Measurements from ENCODE around the gene EIF3B.
"Not testable (repeated sequence)": the region's sequence is repeated elsewhere in the genome, so short reads cannot be mapped to it uniquely, and the experiment has no call there.

EIF3B gene

DNA sequence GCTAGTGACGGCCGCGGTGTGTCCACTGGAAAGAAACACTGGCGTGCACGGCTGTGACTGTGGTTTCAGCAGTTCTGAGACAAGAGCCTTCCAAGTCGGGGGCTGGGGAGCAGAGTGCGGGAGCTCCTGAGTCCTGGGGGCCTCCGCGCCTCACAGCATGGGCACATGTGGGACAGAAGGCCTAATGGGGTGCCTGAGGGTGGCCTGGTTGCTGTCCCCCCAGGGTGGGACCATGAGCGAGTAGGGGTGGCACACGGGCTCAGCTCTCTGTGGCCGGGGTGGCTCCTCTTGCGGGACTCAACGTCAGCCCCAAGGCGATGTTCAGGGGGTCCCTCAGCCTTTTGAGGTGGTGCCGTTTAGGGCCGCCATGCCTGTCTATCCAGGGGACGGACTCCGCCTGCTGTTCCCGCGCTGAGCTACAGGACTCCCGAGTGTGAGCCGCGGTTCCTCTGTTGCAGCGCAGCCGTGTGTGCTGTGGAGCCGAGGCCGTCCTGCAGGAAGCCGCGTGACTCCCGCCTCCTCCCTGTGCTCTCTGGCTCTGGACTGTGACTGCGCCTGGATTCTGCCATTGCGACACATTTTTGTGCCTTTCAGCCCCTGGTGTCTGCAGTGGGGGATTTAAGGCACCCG, 25.3 kb downstream of the EIF3B start:
- H3K36me3 ChIP-seq (ENCODE audit: control insufficient read depth in 1 of 2, insufficient read depth in 2 of 2, low read length in 2 of 2) = peaks cover 39 to 71% of the 10 kb centered on the region in 2 donors
- no peak overlapping the region for H3K4me3 ChIP-seq (ENCODE audit: low read depth in 1 of 2, low read length in 2 of 2)
- H3K9me3 ChIP-seq (ENCODE audit: control insufficient read depth in 1 of 2, low read length in 2 of 2) = no peaks in the 10 kb centered on the region
- no peaks in the 10 kb centered on the region for H3K27me3 ChIP-seq (ENCODE audit: low read depth, low read length)
- no peak overlapping the region for H3K27ac ChIP-seq (ENCODE audit: low read length)
- H3K4me1 ChIP-seq (ENCODE audit: control insufficient read depth in 1 of 2, insufficient read depth in 2 of 2, low read length in 2 of 2) = no peaks in the 10 kb centered on the region

GRCh38 chr7:2380461-2380860, 25.8 kb downstream of the EIF3B start:
- peaks cover 34 to 66% of the 10 kb centered on the region in 2 donors for H3K36me3 ChIP-seq (ENCODE audit: control insufficient read depth in 1 of 2, insufficient read depth in 2 of 2, low read length in 2 of 2)

DNA sequence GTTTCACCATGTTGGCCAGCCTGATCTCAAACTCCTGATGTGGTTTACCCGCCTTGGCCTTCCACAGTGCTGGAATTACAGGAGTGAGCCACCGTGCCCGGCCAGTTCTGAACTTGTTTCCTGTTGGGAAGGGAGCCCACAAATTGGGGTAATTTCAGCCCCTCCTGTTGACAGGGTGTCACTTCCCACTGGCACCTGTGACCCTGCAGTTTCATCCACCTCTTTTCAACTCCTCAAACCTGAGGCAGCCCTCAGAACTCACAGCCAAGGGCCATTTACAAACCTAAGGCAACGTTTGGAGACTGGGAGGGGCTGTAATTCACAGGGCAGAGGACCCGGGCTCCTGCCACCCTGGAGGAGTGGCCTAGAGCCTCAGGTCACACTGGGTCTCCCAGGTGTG, 26.6 kb downstream of the EIF3B start:
- no peak overlapping the region for H3K27ac ChIP-seq (ENCODE audit: low read length)
- no peaks in the 10 kb centered on the region for H3K27me3 ChIP-seq (ENCODE audit: low read depth, low read length)
- peaks cover 26 to 58% of the 10 kb centered on the region in 2 donors for H3K36me3 ChIP-seq (ENCODE audit: control insufficient read depth in 1 of 2, insufficient read depth in 2 of 2, low read length in 2 of 2)
- H3K9me3 ChIP-seq (ENCODE audit: control insufficient read depth in 1 of 2, low read length in 2 of 2) = no peaks in the 10 kb centered on the region
- H3K4me1 ChIP-seq (ENCODE audit: control insufficient read depth in 1 of 2, insufficient read depth in 2 of 2, low read length in 2 of 2) = no peaks in the 10 kb centered on the region
- no peak overlapping the region for H3K4me3 ChIP-seq (ENCODE audit: low read depth in 1 of 2, low read length in 2 of 2)

More at GRCh38 chr7:2380461-2380860, 25.8 kb downstream of the EIF3B start:
- Histone ChIP-seq H3K4me1 (ENCODE audit: control insufficient read depth in 1 of 2, insufficient read depth in 2 of 2, low read length in 2 of 2) (no peaks in the 10 kb centered on the region), H3K27me3 (ENCODE audit: low read depth, low read length) (no peaks in the 10 kb centered on the region), H3K27ac (ENCODE audit: low read length) (no peak overlapping the region), H3K9me3 (ENCODE audit: control insufficient read depth in 1 of 2, low read length in 2 of 2) (no peaks in the 10 kb centered on the region), H3K4me3 (ENCODE audit: low read depth in 1 of 2, low read length in 2 of 2) (no peak overlapping the region)

GRCh38 chr7:2381881-2382509, 27.4 kb downstream of the EIF3B start:
- H3K27ac ChIP-seq (ENCODE audit: low read length) = no peak overlapping the region
- H3K36me3 ChIP-seq (ENCODE audit: control insufficient read depth in 1 of 2, insufficient read depth in 2 of 2, low read length in 2 of 2) = peaks cover 18 to 51% of the 10 kb centered on the region in 2 donors
- no peaks in the 10 kb centered on the region for H3K9me3 ChIP-seq (ENCODE audit: control insufficient read depth in 1 of 2, low read length in 2 of 2)
- no peaks in the 10 kb centered on the region for H3K4me1 ChIP-seq (ENCODE audit: control insufficient read depth in 1 of 2, insufficient read depth in 2 of 2, low read length in 2 of 2)
- H3K27me3 ChIP-seq (ENCODE audit: low read depth, low read length) = no peaks in the 10 kb centered on the region
- H3K4me3 ChIP-seq (ENCODE audit: low read depth in 1 of 2, low read length in 2 of 2) = no peak overlapping the region

DNA sequence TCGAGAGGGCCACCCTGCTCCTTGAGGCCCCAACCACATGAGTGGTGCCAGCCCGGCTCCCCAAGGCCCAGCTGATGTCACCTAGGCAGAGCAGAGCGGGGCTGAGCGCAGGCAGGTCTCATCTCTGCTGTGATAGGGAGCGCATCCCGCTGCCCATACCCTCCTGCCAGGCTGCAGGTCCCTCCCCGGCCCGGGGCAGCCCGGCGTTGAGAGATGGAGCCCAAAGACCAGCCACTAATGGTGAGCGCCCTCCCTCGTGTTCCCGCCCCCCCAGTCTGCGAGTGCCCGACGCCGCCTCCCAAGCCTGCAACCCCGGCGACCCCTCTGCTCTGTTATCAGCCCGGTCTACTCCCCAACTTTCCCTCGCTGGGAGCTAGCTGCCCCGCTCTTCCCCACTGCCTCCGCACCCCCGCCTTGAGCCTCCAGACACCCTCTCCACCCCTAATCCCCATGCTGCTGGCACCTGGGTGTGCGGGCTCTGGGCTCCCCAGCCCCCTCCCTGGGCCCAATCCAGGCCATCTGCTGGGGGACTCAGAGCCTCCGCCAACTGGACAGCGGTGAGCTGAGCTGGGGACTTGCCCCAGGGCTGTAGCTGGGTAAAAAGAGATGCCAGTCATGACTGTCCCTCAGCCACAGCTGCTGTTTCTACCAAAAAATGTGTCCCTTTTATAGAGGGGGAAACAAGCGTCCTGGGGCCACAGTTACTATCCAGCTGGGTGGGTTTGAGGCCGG, 29.1 kb downstream of the EIF3B start:
- Histone ChIP-seq H3K4me3 (ENCODE audit: low read depth in 1 of 2, low read length in 2 of 2) (no peak overlapping the region), H3K36me3 (ENCODE audit: control insufficient read depth in 1 of 2, insufficient read depth in 2 of 2, low read length in 2 of 2) (peaks cover 10 to 40% of the 10 kb centered on the region in 2 donors)

DNA sequence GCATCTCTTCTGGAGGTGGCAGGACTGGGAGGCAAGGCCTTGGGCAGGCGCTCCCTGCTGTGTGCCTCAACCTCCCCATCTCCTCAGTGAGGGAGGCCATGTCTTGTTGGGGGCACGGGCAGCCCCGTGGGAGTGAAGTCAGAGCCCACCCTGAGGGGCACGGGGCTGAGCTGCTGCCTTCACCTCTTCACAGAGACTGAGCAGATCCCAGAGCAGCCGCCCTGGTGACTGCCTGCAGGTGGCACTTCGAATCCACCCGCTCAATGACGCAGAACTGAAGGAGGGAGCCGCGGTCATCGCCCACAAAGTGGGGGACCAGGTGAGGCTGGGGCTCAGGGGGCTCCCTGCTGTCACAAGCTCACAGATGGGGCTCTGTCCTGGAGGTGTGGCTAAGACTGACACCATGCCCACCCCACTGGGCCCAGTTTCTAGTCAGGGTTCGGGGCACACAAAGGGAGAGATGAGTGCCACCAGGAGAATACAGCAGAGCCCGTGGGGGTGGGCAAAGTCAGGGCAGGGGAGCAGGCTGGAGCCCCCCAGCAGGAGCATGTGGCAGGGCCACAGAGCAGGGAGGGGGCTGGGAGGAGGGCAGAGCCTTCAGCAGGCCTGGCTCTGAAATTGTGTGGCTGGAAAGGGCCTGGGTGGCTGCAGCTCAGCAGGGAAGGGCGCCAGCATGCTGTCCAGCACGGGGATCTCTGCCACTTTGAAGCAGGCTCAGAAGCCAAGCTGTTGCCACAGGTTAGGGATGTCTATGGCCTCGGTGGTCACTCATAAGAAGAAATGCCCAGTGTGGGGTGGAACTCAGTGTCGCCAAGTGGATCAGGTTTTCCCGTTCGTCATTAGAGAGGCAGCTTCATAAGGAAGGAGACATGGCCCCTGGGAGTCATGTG, 30.0 kb downstream of the EIF3B start:
- Histone ChIP-seq H3K27ac (ENCODE audit: low read length) (no peak overlapping the region), H3K4me3 (ENCODE audit: low read depth in 1 of 2, low read length in 2 of 2) (no peak overlapping the region), H3K9me3 (ENCODE audit: control insufficient read depth in 1 of 2, low read length in 2 of 2) (no peaks in the 10 kb centered on the region), H3K4me1 (ENCODE audit: control insufficient read depth in 1 of 2, insufficient read depth in 2 of 2, low read length in 2 of 2) (no peaks in the 10 kb centered on the region), H3K36me3 (ENCODE audit: control insufficient read depth in 1 of 2, insufficient read depth in 2 of 2, low read length in 2 of 2) (peaks cover 1 to 31% of the 10 kb centered on the region in 2 donors), H3K27me3 (ENCODE audit: low read depth, low read length) (no peaks in the 10 kb centered on the region)

More for the DNA sequence above, 29.1 kb downstream of the EIF3B start:
- Histone ChIP-seq H3K27ac (ENCODE audit: low read length) (no peak overlapping the region), H3K27me3 (ENCODE audit: low read depth, low read length) (no peaks in the 10 kb centered on the region), H3K4me1 (ENCODE audit: control insufficient read depth in 1 of 2, insufficient read depth in 2 of 2, low read length in 2 of 2) (no peaks in the 10 kb centered on the region), H3K9me3 (ENCODE audit: control insufficient read depth in 1 of 2, low read length in 2 of 2) (no peaks in the 10 kb centered on the region)

GRCh38 chr7:2386122-2386521, 31.5 kb downstream of the EIF3B start:
- H3K9me3 ChIP-seq (ENCODE audit: control insufficient read depth in 1 of 2, low read length in 2 of 2); H3K4me1 ChIP-seq (ENCODE audit: control insufficient read depth in 1 of 2, insufficient read depth in 2 of 2, low read length in 2 of 2); H3K27ac ChIP-seq (ENCODE audit: low read length); H3K4me3 ChIP-seq (ENCODE audit: low read depth in 1 of 2, low read length in 2 of 2); H3K27me3 ChIP-seq (ENCODE audit: low read depth, low read length): not testable (repeated sequence)
- H3K36me3 ChIP-seq (ENCODE audit: control insufficient read depth in 1 of 2, insufficient read depth in 2 of 2, low read length in 2 of 2) = peaks cover 0 to 16% of the 10 kb centered on the region in 2 donors

DNA sequence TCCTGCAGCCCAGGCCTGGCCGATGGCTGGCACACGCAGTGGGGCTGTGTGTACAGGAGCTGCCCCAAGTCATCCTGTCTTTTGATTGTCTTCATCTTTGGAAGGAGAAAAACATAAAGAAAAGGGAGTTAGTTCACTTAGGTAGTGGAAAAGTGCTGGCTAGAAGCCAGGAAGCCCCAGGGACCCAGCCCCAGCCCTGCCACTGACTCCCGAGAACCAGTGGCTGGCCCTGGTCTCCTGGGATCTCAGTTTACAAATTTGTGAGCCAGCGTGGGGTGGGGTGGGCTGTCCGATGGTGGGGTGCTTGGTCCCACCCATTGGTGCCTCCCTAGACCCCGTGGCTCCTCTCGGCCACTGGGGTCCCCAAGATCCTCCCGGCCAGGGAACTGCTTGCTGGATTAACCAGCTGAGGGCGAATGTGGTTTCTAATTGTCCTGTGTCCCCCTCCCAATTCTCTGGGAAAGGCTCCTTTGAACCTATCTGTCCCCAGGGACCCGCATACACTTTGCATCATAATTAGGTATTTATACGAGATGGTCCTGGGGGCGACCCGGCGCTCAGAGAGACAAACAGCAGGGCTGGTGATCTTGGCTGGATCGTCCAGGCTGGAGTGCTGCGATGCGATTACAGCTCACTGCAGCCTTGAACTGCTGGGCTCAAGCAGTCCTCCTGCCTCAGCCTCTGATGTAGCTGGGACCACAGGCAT, 32.5 kb downstream of the EIF3B start:
- Histone ChIP-seq H3K27ac (ENCODE audit: low read length) (no peak overlapping the region), H3K9me3 (ENCODE audit: control insufficient read depth in 1 of 2, low read length in 2 of 2) (no peaks in the 10 kb centered on the region), H3K4me3 (ENCODE audit: low read depth in 1 of 2, low read length in 2 of 2) (no peak overlapping the region), H3K27me3 (ENCODE audit: low read depth, low read length) (no peaks in the 10 kb centered on the region), H3K36me3 (ENCODE audit: control insufficient read depth in 1 of 2, insufficient read depth in 2 of 2, low read length in 2 of 2) (peaks cover 0 to 6% of the 10 kb centered on the region in 2 donors), H3K4me1 (ENCODE audit: control insufficient read depth in 1 of 2, insufficient read depth in 2 of 2, low read length in 2 of 2) (peaks cover 0 to 5% of the 10 kb centered on the region in 2 donors)

DNA sequence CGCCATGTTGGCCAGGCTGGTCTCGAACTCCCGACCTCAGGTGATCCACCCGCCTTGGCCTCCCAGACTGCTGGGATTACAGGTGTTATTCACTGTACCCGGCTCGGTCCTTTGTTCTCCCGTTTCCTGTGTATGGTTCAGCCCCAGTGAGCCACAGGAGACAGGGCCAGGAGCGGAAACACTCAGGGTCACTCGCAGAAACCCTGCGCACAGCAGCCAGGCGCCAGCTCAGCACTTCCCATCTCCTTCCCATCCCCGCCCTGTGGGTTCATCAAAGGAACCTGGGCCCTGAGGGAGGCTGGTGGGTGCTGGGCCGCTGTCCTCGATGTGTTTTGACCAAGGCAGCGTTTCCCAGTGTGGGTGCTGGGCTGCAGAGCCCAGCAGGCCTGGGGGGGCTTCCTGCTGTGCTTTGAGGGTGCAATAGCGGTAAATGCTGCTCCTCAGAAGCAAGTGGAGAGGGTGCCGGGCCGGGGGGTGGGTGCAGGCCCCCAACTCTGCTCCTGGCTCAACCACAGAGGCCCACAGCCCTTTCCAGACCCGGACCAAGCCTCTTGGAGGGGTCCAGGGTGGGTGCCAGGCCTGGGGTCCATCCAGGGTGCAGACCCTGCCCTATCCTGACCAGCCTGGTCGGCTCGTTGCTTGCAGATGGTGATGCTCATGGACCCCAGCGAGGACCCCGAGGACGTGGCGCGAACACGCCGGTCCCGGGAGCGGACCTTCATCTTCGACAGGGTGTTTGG, 33.4 kb downstream of the EIF3B start:
- H3K36me3 ChIP-seq (ENCODE audit: control insufficient read depth in 1 of 2, insufficient read depth in 2 of 2, low read length in 2 of 2) = no peaks in the 10 kb centered on the region
- H3K4me1 ChIP-seq (ENCODE audit: control insufficient read depth in 1 of 2, insufficient read depth in 2 of 2, low read length in 2 of 2) = peaks cover 0 to 5% of the 10 kb centered on the region in 2 donors
- no peaks in the 10 kb centered on the region for H3K9me3 ChIP-seq (ENCODE audit: control insufficient read depth in 1 of 2, low read length in 2 of 2)
- H3K4me3 ChIP-seq (ENCODE audit: low read depth in 1 of 2, low read length in 2 of 2) = no peak overlapping the region
- H3K27me3 ChIP-seq (ENCODE audit: low read depth, low read length) = no peaks in the 10 kb centered on the region
- H3K27ac ChIP-seq (ENCODE audit: low read length) = no peak overlapping the region

DNA sequence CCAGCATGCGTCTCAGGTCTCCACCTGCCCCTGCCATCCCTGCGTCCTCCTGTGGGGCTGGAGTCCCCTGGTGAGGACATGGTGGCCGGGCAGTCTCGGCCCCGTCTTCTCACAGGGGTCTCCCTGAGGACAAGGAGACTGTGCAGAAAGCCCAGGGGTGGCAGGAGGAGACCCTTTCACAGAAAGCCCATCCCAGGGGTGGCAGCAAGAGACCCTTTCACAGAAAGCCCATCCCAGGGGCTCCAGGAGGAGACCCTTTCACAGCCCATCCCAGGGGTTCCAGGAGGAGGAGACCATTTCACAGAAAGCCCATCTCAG, 34.0 kb downstream of the EIF3B start:
- Histone ChIP-seq H3K9me3 (ENCODE audit: control insufficient read depth in 1 of 2, low read length in 2 of 2) (no peaks in the 10 kb centered on the region), H3K4me1 (ENCODE audit: control insufficient read depth in 1 of 2, insufficient read depth in 2 of 2, low read length in 2 of 2) (peaks cover 0 to 5% of the 10 kb centered on the region in 2 donors), H3K27ac (ENCODE audit: low read length) (no peak overlapping the region), H3K4me3 (ENCODE audit: low read depth in 1 of 2, low read length in 2 of 2) (no peak overlapping the region), H3K36me3 (ENCODE audit: control insufficient read depth in 1 of 2, insufficient read depth in 2 of 2, low read length in 2 of 2) (no peaks in the 10 kb centered on the region), H3K27me3 (ENCODE audit: low read depth, low read length) (no peaks in the 10 kb centered on the region)

Data from muscle layer of duodenum (tissue), 2 donors.